Epidermal melanocyte (primary cell): ENCODE measurements around the gene CAPN9.

ENCODE experiments used
- DNase-seq: peaks from one replicate; pipeline ENCODE4 v3.0.0; 2011; ENCODE audit warnings: low spot score; ENCODE audit not compliant: insufficient read length

CAPN9 gene

DNA sequence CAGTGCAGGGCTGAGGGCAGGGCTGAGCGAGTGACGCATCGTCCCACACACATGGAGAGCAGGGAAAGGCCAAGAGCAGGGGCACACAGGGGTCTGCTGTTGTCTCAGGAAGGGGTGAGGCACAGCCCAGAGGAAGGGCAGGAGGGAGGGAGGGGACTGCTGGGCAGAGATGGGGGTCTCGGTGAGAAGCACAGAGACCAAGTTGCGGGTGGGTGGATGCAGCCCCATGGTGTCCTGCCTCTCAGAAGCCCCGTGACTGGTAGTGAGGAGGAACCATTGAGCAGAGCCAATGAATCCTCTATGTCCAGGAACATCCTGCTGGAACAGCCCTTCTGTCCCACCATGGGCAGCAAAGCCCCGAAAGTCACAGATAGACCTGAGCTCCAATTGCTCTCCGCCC lies 103.4 kb downstream of the CAPN9 start:
- no peak for DNase-seq

DNA sequence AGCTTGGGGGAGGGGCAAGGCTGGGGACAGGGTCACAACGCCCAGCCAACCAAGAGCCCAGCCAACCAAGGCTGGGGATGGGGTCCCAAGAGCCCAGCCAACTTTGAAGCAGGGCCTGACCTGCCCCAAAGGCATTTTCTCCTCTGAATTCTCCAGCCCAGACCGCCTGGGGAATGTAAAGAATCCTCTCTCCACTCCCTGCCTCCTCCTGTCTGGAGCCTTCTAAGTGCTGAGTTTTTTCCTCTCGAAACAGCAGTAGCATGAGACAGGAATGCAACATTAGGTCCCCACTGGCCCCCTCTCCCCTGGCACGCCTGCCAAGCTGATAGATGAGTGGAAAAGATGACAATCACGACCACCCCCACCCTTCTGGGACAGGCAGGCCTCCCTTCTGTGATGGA lies 104.1 kb downstream of the CAPN9 start:
- no peak for DNase-seq
